SK-N-SH (cell line): ENCODE results near the gene MRPS23. TPM values are rescaled to one million over a fixed set of nuclear protein-coding genes. Genes with fewer than 3 reads are reported as not detected.

Experiments
- CTCF ChIA-PET: fragments of 300-600, 350-600 bp; formaldehyde crosslinking; extraction: SDS; loops from one replicate; lab custom pipeline; 2021; lab: Yijun Ruan, JAX
- POLR2A ChIA-PET: fragments of 350-600 bp; sonication (Branson Sonifier 250); formaldehyde crosslinking; extraction: SDS; loops from one replicate; lab custom pipeline; 2020; ENCODE audit warnings: antibody characterized with exemption, inconsistent platforms; lab: Yijun Ruan, JAX
- DNase-seq: peaks from one replicate; pipeline ENCODE4 v3.0.0; 2012
- H2AFZ ChIP-seq: fragments of 200-600 bp; sonication (generic); 2 replicates; pipeline ENCODE4 v1.8.1; 2016; ENCODE audit warnings: antibody characterized with exemption, mild to moderate bottlenecking, low read depth
- H3F3A ChIP-seq: fragments of 200-600 bp; sonication (generic); replicated peaks from 2 replicates; pipeline ENCODE3; 2016; ENCODE audit warnings: antibody characterized with exemption, mild to moderate bottlenecking; ENCODE audit not compliant: insufficient read depth
- H3K27ac ChIP-seq, 2 experiments: fragments of 200-500 bp in 1 of 2; fragments of 200-600 bp in 1 of 2; sonication (Bioruptor generic) in 1 of 2; sonication (generic), shearing (Covaris generic) in 1 of 2; 2 replicates each; pipeline versions ENCODE4 v1.5.1 to v1.6.1; 2014 to 2016; ENCODE audit warnings: low read depth in 2 of 2, inconsistent platforms in 1 of 2, low read length in 1 of 2, mild to moderate bottlenecking in 1 of 2, mixed read lengths in 1 of 2
- H3K27me3 ChIP-seq: fragments of 200-600 bp; sonication (generic), shearing (Covaris generic); 2 replicates; pipeline ENCODE4 v1.6.1; 2016; ENCODE audit warnings: mixed run types; ENCODE audit not compliant: insufficient read depth
- H3K36me3 ChIP-seq, 2 experiments: fragments of 200-500 bp in 1 of 2; fragments of 200-600 bp in 1 of 2; sonication (Bioruptor generic) in 1 of 2; sonication (generic) in 1 of 2; replicated peaks in 1 of 2; 2 replicates each; pipeline versions ENCODE3 to v1.5.1; 2014 to 2016; ENCODE audit warnings: low read length in 1 of 2, mild to moderate bottlenecking in 1 of 2; ENCODE audit not compliant: insufficient read depth in 2 of 2, control insufficient read depth in 1 of 2
- H3K4me1 ChIP-seq, 2 experiments: fragments of 200-500 bp in 1 of 2; fragments of 200-600 bp in 1 of 2; sonication (Bioruptor generic) in 1 of 2; sonication (generic), shearing (Covaris generic) in 1 of 2; 2 replicates each; pipeline versions ENCODE4 v1.5.1 to v1.6.1; 2014 to 2016; ENCODE audit warnings: low read depth in 1 of 2, low read length in 1 of 2, mixed run types in 1 of 2; ENCODE audit not compliant: insufficient read depth in 2 of 2, control insufficient read depth in 1 of 2
- H3K4me2 ChIP-seq: fragments of 200-600 bp; sonication (generic), shearing (Covaris generic); 2 replicates; pipeline ENCODE4 v1.6.1; 2017; ENCODE audit warnings: mixed run types
- H3K4me3 ChIP-seq, 2 experiments: fragments of 200-500 bp in 1 of 2; fragments of 200-600 bp in 1 of 2; sonication (Bioruptor generic) in 1 of 2; sonication (generic), shearing (Covaris generic) in 1 of 2; 2 replicates each; pipeline versions ENCODE4 v1.5.1 to v1.8.1; 2014 to 2016; ENCODE audit warnings: low read depth in 2 of 2, inconsistent platforms in 1 of 2, low read length in 1 of 2, mild to moderate bottlenecking in 1 of 2, mixed read lengths in 1 of 2, moderate library complexity in 1 of 2
- H3K79me2 ChIP-seq: fragments of 200-600 bp; sonication (generic); 2 replicates; pipeline ENCODE4 v1.8.1; 2017; ENCODE audit warnings: mild to moderate bottlenecking; ENCODE audit not compliant: insufficient read depth
- H3K9ac ChIP-seq: fragments of 200-600 bp; sonication (generic); 2 replicates; pipeline ENCODE4 v1.6.1; 2017; ENCODE audit warnings: mixed run types
- H3K9me2 ChIP-seq: fragments of 200-600 bp; sonication (generic); 2 replicates; pipeline ENCODE4 v1.6.1; 2017; ENCODE audit warnings: mixed run types
- H3K9me3 ChIP-seq: fragments of 200-600 bp; sonication (generic); 2 replicates; pipeline ENCODE4 v1.6.1; 2017; ENCODE audit warnings: mixed run types, mild to moderate bottlenecking, moderate library complexity
- H4K20me1 ChIP-seq: fragments of 200-600 bp; sonication (generic); 2 replicates; pipeline ENCODE4 v1.6.1; 2017; ENCODE audit warnings: mild to moderate bottlenecking, mixed run types; ENCODE audit not compliant: insufficient read depth
- CTCF ChIP-seq: fragments of 200-600 bp; sonication (generic); IDR thresholded peaks from 2 replicates; pipeline ENCODE4 v1.6.1; 2017; ENCODE audit warnings: antibody characterized with exemption, mild to moderate bottlenecking, moderate library complexity
- EZH2phosphoT487 ChIP-seq: fragments of 200-600 bp; sonication (generic); IDR thresholded peaks from 2 replicates; pipeline ENCODE4 v1.6.1; 2017; ENCODE audit warnings: low read depth, mixed run types, mild to moderate bottlenecking, antibody characterized with exemption, moderate library complexity, borderline replicate concordance
- FOXM1 ChIP-seq: IDR thresholded peaks from 2 replicates; pipeline ENCODE4 v1.4.0; 2012; ENCODE audit warnings: low read depth, mild to moderate bottlenecking
- GABPA ChIP-seq: IDR thresholded peaks from 2 replicates; pipeline ENCODE4 v1.4.0; 2012; ENCODE audit warnings: low read depth, mild to moderate bottlenecking
- GATA2 ChIP-seq: sonication (generic); formaldehyde crosslinking; IDR thresholded peaks from 2 replicates; pipeline ENCODE4 v1.5.0; 2020; ENCODE audit warnings: mild to moderate bottlenecking, missing genetic modification reagents
- JUND ChIP-seq: IDR thresholded peaks from 2 replicates; pipeline ENCODE4 v1.4.0; 2012
- MXI1 ChIP-seq: IDR thresholded peaks from 2 replicates; pipeline ENCODE4 v1.6.1; 2012; ENCODE audit warnings: mild to moderate bottlenecking, low read depth, low read length, improper control_type of control experiment
- NFIC ChIP-seq: IDR thresholded peaks from 2 replicates; pipeline ENCODE4 v1.4.0; 2012; ENCODE audit warnings: borderline replicate concordance
- POLR2AphosphoS5 ChIP-seq: IDR thresholded peaks from 2 replicates; pipeline ENCODE4 v1.6.1; 2012; ENCODE audit warnings: low read depth, low read length
- RAD21 ChIP-seq: IDR thresholded peaks from 2 replicates; pipeline ENCODE4 v1.6.1; 2012; ENCODE audit warnings: mild to moderate bottlenecking, low read length
- RFX5 ChIP-seq: IDR thresholded peaks from 2 replicates; pipeline ENCODE4 v1.6.1; 2012; ENCODE audit warnings: mild to moderate bottlenecking, improper control_type of control experiment, low read length
- RXRA ChIP-seq: IDR thresholded peaks from 2 replicates; pipeline ENCODE4 v1.4.0; 2012; ENCODE audit warnings: low read depth, mild to moderate bottlenecking, borderline replicate concordance
- SIN3A ChIP-seq: IDR thresholded peaks from 2 replicates; pipeline ENCODE4 v1.6.1; 2012; ENCODE audit warnings: low read depth, mild to moderate bottlenecking, low read length, moderate library complexity, borderline replicate concordance
- TAF1 ChIP-seq: IDR thresholded peaks from 2 replicates; pipeline ENCODE4 v1.6.1; 2012; ENCODE audit warnings: low read depth, mild to moderate bottlenecking, low read length, moderate library complexity, borderline replicate concordance
- TCF12 ChIP-seq: IDR thresholded peaks from 2 replicates; pipeline ENCODE4 v1.4.0; 2012
- TEAD4 ChIP-seq: IDR thresholded peaks from 2 replicates; pipeline ENCODE4 v1.4.0; 2012; ENCODE audit warnings: mild to moderate bottlenecking, borderline replicate concordance; ENCODE audit not compliant: insufficient read depth
- YY1 ChIP-seq: IDR thresholded peaks from 2 replicates; pipeline ENCODE4 v1.4.0; 2012; ENCODE audit warnings: low read depth, mild to moderate bottlenecking
- WGBS: methylation state at CpG from one replicate; pipeline ENCODE4 v1.1.6; 2017; ENCODE audit warnings: low lambda C conversion rate; 5-methylcytosine and 5-hydroxymethylcytosine counted together
- polyA plus RNA-seq, 3 experiments: library from polyadenylated mRNA; depleted of rRNA; stranded (reverse); fragments of >200 nt; gene quantifications; 2 replicates each; pipeline ENCODE4 v1.2.3, GENCODE V29; 2012
- TF ChIP-seq, protein P1 (sequence below): IDR thresholded peaks from 2 replicates; pipeline ENCODE4 v1.4.0; 2012; ENCODE audit warnings: low read depth
- TF ChIP-seq, protein P2 (sequence below): fragments of 150-350 bp; IDR thresholded peaks from 2 replicates; pipeline ENCODE4 v1.6.1; 2017; ENCODE audit warnings: antibody characterized with exemption, low read length, low read depth, borderline replicate concordance
- TF ChIP-seq, protein P3 (sequence below): IDR thresholded peaks from 2 replicates; pipeline ENCODE4 v1.4.0; 2012; ENCODE audit warnings: low read depth, borderline replicate concordance

The MRPS23 gene
- polyA plus RNA-seq, 1 of the 3 experiments (the other 2 are of a cell fraction): 105 TPM

DNA sequence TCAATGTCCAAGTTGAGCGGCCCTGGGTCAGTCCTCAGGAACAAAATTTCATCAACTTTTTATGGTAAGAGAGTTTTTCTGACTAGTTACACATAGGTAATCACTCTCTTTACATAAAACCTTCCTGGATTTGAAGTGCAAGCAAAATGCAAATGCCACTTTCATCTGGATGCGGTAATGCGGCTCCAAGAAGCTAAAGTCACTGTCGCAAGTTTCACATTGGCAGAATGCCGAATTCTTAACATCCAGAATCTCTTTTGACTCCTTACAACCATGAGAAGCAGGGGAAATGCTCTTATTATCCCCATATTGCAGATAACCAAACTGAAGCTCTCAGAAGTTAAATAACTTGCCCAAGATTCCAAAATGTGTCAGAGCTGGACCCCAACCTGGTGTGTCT is 30.0 kb downstream of the MRPS23 start:
- POLR2A ChIA-PET: no interaction called here
- no peak overlapping the region for H3K9ac ChIP-seq
- no peaks in the 10 kb centered on the region for H3K9me3 ChIP-seq
- CTCF ChIA-PET: interaction anchor here (0.7 to 21.2 kb wide), 2 partner anchors 14 to 145 kb away, joined by 3 to 187 read pairs; no protein-coding TSS in a partner anchor
- no peaks in the 10 kb centered on the region for H3F3A ChIP-seq
- H3K79me2 ChIP-seq: no peaks in the 10 kb centered on the region
- no peaks in the 10 kb centered on the region; a peak in 1 of 4 replicates for H3K4me1 ChIP-seq
- 79% methylated on average over 5 of the region's 5 CpGs for WGBS
- no peak overlapping the region for H3K27ac ChIP-seq
- TF ChIP-seq RXRA (no peak), FOXM1 (no peak), RAD21 (no peak), TEAD4 (no peak), MXI1 (no peak), POLR2AphosphoS5 (no peak), JUND (no peak), SIN3A (no peak), TAF1 (no peak), GABPA (no peak), CTCF (no peak), EZH2phosphoT487 (no peak), TCF12 (no peak), RFX5 (no peak), NFIC (no peak), GATA2 (CRISPR knock-in tag) (no peak), YY1 (no peak)
- TF ChIP-seq, protein P1, sequence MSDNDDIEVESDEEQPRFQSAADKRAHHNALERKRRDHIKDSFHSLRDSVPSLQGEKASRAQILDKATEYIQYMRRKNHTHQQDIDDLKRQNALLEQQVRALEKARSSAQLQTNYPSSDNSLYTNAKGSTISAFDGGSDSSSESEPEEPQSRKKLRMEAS: no peak
- TF ChIP-seq, protein P2, sequence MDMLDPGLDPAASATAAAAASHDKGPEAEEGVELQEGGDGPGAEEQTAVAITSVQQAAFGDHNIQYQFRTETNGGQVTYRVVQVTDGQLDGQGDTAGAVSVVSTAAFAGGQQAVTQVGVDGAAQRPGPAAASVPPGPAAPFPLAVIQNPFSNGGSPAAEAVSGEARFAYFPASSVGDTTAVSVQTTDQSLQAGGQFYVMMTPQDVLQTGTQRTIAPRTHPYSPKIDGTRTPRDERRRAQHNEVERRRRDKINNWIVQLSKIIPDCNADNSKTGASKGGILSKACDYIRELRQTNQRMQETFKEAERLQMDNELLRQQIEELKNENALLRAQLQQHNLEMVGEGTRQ: no peak
- TF ChIP-seq, protein P3, sequence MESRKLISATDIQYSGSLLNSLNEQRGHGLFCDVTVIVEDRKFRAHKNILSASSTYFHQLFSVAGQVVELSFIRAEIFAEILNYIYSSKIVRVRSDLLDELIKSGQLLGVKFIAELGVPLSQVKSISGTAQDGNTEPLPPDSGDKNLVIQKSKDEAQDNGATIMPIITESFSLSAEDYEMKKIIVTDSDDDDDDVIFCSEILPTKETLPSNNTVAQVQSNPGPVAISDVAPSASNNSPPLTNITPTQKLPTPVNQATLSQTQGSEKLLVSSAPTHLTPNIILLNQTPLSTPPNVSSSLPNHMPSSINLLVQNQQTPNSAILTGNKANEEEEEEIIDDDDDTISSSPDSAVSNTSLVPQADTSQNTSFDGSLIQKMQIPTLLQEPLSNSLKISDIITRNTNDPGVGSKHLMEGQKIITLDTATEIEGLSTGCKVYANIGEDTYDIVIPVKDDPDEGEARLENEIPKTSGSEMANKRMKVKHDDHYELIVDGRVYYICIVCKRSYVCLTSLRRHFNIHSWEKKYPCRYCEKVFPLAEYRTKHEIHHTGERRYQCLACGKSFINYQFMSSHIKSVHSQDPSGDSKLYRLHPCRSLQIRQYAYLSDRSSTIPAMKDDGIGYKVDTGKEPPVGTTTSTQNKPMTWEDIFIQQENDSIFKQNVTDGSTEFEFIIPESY: no peak
- TF ChIP-seq, all 33 proteins: peak for 0
- Histone ChIP-seq H3K9me2 (no peaks in the 10 kb centered on the region), H3K4me2 (no peak overlapping the region), H2AFZ (no peak overlapping the region), H3K36me3 (no peaks in the 10 kb centered on the region), H3K4me3 (no peak overlapping the region), H4K20me1 (no peaks in the 10 kb centered on the region), H3K27me3 (no peaks in the 10 kb centered on the region)
- no peak for DNase-seq
